Ovary (tissue), 9 donors: ENCODE results near the gene NBDY. TPM values are rescaled to one million over a fixed set of nuclear protein-coding genes. Genes with fewer than 3 reads are reported as not detected.

Experiments
- polyA plus RNA-seq, 2 donors: library from polyadenylated mRNA; stranded (reverse); fragments of 200-250 nt in 1 of 2; fragments of 350-450 nt in 1 of 2; fragmentation: Illumina TruSeq in 1 of 2; extraction: RNeasy Lipid Tissue Mini Kit (QIAGEN cat#74804) in 1 of 2; gene quantifications; one replicate each; pipeline ENCODE4 v1.2.3, GENCODE V29; 2013 to 2014
- total RNA-seq, 7 donors: library from RNA; depleted of rRNA in 2 of 7; stranded (reverse); fragments of >200 nt in 2 of 7; fragmentation: NEBNext Ultra II Directional in 3 of 7; extraction: Animal tissue kit (Norgen Biotek cat#: 25700) in 3 of 7; gene quantifications; one replicate each; pipeline versions ENCODE4 v1.1.0 to v1.2.4, GENCODE V29; 2016 to 2023
- donor health status: DM: no; HTN: no; CAD: no; lungs with moderate emphysema.
- donor health status: DM: no; HTN: no; CAD: no.
- donor health status: Bipolar disorder and iron deficiency.
- donor health status: DM: yes; HTN: yes; CAD: no.
- donor health status: DM: no; HTN: no; CAD: no.
- donor health status: DM: yes; HTN: yes; CAD: no.

NBDY gene
- total and polyA plus RNA-seq, 9 donors, result 11.9 to 60.9 (median 35.1) TPM

Other genes with a start within 250 kb of the NBDY start
- 10 to 100 TPM; 21.2 to 53.4 (median 36.7) TPM for gene UBQLN2, start 165.6 kb upstream of the NBDY start, total RNA-seq
- 10 to 100 TPM; 18.5 to 34.2 TPM for gene UBQLN2, start 165.6 kb upstream of the NBDY start, polyA plus RNA-seq